Epithelial cell of esophagus (primary cell): ENCODE data around the gene NT5C1A.

Source experiments
- DNase-seq: peaks from one replicate; pipeline ENCODE4 v3.0.0; 2010; ENCODE audit warnings: low read depth
- H3K4me3 ChIP-seq: 2 replicates; pipeline ENCODE4 v1.5.1; 2011; ENCODE audit warnings: mild to moderate bottlenecking, low read length, control low read depth
- TF ChIP-seq, protein P1 (sequence below): IDR thresholded peaks from 2 replicates; pipeline ENCODE4 v1.5.1; 2011; ENCODE audit warnings: low read depth, mild to moderate bottlenecking, low read length, control low read depth, inconsistent platforms; ENCODE audit not compliant: insufficient read depth; ENCODE audit errors: missing control alignments

Gene NT5C1A

DNA sequence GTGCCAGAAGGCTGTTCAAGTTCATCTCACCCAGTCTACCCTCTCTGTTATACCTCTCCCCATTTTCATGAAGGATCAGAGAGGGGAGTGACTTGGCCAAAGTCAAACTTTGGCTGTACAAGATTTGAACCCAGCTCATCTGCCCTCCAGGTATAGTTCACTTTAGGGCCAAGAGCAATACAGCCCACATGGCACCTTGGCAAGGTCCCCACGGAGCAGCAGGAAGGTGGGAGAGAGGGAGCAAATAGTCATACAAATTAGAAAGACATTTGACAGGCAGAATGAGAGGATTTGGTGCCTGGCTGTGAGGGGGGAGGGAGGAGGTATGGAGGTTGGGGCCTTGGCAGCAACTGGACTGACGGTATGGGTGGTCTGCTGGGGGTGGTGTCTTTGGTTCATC is 18.3 kb upstream of the NT5C1A start:
- DNase-seq: no peak
- TF ChIP-seq, protein P1, sequence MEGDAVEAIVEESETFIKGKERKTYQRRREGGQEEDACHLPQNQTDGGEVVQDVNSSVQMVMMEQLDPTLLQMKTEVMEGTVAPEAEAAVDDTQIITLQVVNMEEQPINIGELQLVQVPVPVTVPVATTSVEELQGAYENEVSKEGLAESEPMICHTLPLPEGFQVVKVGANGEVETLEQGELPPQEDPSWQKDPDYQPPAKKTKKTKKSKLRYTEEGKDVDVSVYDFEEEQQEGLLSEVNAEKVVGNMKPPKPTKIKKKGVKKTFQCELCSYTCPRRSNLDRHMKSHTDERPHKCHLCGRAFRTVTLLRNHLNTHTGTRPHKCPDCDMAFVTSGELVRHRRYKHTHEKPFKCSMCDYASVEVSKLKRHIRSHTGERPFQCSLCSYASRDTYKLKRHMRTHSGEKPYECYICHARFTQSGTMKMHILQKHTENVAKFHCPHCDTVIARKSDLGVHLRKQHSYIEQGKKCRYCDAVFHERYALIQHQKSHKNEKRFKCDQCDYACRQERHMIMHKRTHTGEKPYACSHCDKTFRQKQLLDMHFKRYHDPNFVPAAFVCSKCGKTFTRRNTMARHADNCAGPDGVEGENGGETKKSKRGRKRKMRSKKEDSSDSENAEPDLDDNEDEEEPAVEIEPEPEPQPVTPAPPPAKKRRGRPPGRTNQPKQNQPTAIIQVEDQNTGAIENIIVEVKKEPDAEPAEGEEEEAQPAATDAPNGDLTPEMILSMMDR: no peak
- H3K4me3 ChIP-seq: no peak overlapping the region

DNA sequence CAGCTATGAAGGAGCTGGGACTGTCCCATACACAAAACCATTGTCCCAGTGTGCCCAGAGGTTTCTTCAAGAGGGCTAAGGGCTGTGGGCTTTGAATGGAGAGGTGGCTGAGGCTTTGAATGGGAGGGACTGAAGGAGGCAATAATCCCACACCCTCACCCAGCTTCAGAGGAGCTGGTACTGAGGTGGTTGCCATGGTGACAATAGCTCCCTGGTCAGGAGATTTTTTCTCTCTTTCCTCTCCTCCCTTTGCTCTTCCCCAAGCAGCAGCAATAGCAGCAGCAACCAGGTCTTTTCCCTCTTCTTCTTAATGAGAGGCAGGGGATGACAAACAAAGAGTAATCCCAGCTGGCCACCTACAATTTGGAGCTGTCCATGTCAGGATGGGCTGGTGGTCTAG is 17.7 kb upstream of the NT5C1A start:
- TF ChIP-seq, protein P1: no peak
- no peak for DNase-seq
- H3K4me3 ChIP-seq: no peak overlapping the region

DNA sequence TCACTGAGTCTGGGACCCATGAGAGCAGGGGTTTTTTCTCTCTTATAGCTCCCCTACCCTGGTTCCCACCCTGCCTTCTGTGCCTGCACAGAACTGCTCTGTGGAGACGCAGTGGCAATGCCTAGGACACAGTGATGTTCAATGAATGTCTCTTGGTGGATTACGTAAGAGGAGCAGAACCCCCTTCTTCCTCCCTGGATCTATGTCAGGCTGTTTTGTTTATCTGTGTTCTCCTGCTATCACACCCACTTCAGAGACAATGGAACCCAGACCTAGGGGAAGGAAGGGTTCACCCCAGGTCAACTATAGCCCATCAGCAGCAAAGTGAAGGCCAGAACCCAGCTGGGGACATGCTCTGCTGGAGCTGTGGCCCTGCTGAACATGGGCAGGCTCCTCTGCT is 17.3 kb upstream of the NT5C1A start:
- TF ChIP-seq, protein P1: no peak
- no peak overlapping the region for H3K4me3 ChIP-seq
- DNase-seq: no peak

DNA sequence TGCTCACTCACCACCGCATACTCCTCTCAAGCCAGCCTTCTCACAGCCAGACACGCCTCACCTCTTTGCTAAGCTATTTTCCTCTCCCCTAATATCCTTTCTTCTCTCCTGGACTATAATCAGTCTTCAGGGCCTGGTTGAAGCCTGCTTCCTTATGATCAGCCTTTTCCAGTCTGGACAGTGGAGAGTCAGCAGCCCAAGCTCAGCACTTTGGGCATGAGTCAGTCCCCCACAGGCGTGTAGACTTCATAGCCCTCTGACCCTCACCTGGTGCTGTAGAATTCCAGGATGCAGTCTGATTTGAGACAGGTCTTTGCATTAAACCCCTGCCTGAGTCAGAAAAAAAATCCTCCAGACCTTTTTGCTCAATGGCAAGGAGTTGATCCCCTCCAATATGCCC is 16.8 kb upstream of the NT5C1A start:
- TF ChIP-seq, protein P1: no peak
- peak; percentile 80 for DNase-seq
- no peak overlapping the region for H3K4me3 ChIP-seq

DNA sequence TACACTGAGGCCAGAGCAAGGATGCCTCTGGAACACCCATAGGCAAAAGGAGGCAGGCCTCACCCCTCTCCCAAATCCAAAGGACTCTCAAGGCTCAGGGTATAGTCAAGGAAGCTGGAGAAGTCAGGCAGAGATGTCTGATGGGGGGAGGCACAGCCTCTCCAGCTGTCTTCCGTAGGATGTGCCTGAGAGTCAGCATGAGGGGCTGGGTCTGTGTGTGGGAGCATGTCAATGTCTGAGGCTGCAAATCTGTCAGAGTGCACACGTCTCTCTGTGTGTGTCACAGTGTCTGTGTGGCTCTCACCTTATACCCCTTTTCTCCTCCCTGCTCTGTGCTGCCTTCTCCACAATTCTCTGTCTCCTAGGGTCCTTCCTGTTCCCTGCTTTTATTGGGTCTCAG is 15.3 kb upstream of the NT5C1A start:
- DNase-seq: no peak
- TF ChIP-seq, protein P1: no peak
- H3K4me3 ChIP-seq: no peak overlapping the region

DNA sequence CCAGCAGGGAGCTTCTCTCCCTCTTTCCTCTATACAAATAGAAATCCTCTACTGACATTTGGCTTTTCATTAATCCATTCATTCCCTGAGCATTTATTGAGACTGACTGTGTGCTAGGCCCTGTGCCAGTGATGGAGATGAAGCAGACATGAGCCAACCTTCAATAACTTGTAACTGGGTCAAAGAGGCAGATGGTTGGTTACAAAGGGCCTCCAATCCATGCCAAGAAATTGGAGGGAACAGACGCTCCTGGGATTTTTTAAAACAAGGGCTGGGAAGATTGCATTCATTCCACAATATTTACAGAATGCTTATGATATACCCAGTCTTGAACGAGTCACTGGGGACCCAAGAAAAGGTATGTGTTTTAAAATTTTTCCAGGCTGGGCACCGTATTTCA is 13.2 kb upstream of the NT5C1A start:
- H3K4me3 ChIP-seq: no peak overlapping the region
- DNase-seq: no peak

DNA sequence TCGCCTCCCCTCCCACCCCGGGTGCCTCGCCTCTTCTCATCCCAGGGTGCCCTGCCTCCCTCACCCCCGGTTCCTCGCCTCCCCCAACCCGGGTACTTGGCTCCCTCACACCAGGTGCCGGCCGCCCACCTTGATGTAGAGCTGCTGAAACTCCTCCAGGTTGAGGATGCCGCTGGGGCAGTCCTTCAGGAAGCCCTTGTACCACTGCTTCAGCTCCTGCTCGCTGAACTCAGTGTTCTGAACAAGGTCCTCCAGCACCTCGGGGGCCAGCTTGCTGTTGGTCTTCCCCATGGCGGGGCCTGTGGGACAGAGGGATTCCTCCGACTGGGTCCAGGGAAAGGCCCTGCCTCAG is 12.4 kb upstream of the NT5C1A start:
- no peak overlapping the region for H3K4me3 ChIP-seq
- DNase-seq: no peak
- TF ChIP-seq, protein P1: no peak

More for the DNA sequence above, 13.2 kb upstream of the NT5C1A start:
- TF ChIP-seq, protein P1: no peak
